Hepatocyte (in vitro differentiated cells): ENCODE results near the gene SELENOW.

Source experiments
- CTCF ChIP-seq: fragments of 200-600 bp; sonication (generic); IDR thresholded peaks from 2 replicates; pipeline ENCODE4 v1.5.1; 2016; ENCODE audit warnings: antibody characterized with exemption, mild to moderate bottlenecking; ENCODE audit not compliant: poor library complexity
- EZH2 ChIP-seq: fragments of 200-600 bp; sonication (generic); IDR thresholded peaks from 2 replicates; pipeline ENCODE4 v1.6.1; 2016; ENCODE audit warnings: antibody characterized with exemption, mild to moderate bottlenecking, borderline replicate concordance
- EZH2phosphoT487 ChIP-seq: fragments of 200-600 bp; sonication (generic); IDR thresholded peaks from one replicate; pipeline ENCODE4 v1.6.1; 2018; ENCODE audit warnings: antibody characterized with exemption, mild to moderate bottlenecking, low read depth, moderate library complexity; ENCODE audit not compliant: unreplicated experiment, severe bottlenecking

- TF ChIP-seq CTCF (no peak), EZH2 (no peak), EZH2phosphoT487 (no peak)
Measured at GRCh38 chr19:47826800-47827199, 48.3 kb downstream of the SELENOW start.
